SK-N-SH (cell line): ENCODE data around the gene CIDEA. TPM values are rescaled to one million over a fixed set of nuclear protein-coding genes. Genes with fewer than 3 reads are reported as not detected.
A peak's percentile ranks its signal among the peaks of the same experiment; 100 is the strongest.

Experiments used
- CTCF ChIA-PET: fragments of 300-600, 350-600 bp; formaldehyde crosslinking; extraction: SDS; loops from one replicate; lab custom pipeline; 2021; lab: Yijun Ruan, JAX
- POLR2A ChIA-PET: fragments of 350-600 bp; sonication (Branson Sonifier 250); formaldehyde crosslinking; extraction: SDS; loops from one replicate; lab custom pipeline; 2020; ENCODE audit warnings: antibody characterized with exemption, inconsistent platforms; lab: Yijun Ruan, JAX
- DNase-seq: peaks from one replicate; pipeline ENCODE4 v3.0.0; 2012
- H2AFZ ChIP-seq: fragments of 200-600 bp; sonication (generic); 2 replicates; pipeline ENCODE4 v1.8.1; 2016; ENCODE audit warnings: antibody characterized with exemption, mild to moderate bottlenecking, low read depth
- H3F3A ChIP-seq: fragments of 200-600 bp; sonication (generic); replicated peaks from 2 replicates; pipeline ENCODE3; 2016; ENCODE audit warnings: antibody characterized with exemption, mild to moderate bottlenecking; ENCODE audit not compliant: insufficient read depth
- H3K27ac ChIP-seq, 2 experiments: fragments of 200-500 bp in 1 of 2; fragments of 200-600 bp in 1 of 2; sonication (Bioruptor generic) in 1 of 2; sonication (generic), shearing (Covaris generic) in 1 of 2; 2 replicates each; pipeline versions ENCODE4 v1.5.1 to v1.6.1; 2014 to 2016; ENCODE audit warnings: low read depth in 2 of 2, inconsistent platforms in 1 of 2, low read length in 1 of 2, mild to moderate bottlenecking in 1 of 2, mixed read lengths in 1 of 2
- H3K27me3 ChIP-seq: fragments of 200-600 bp; sonication (generic), shearing (Covaris generic); 2 replicates; pipeline ENCODE4 v1.6.1; 2016; ENCODE audit warnings: mixed run types; ENCODE audit not compliant: insufficient read depth
- H3K36me3 ChIP-seq, 2 experiments: fragments of 200-500 bp in 1 of 2; fragments of 200-600 bp in 1 of 2; sonication (Bioruptor generic) in 1 of 2; sonication (generic) in 1 of 2; replicated peaks in 1 of 2; 2 replicates each; pipeline versions ENCODE3 to v1.5.1; 2014 to 2016; ENCODE audit warnings: low read length in 1 of 2, mild to moderate bottlenecking in 1 of 2; ENCODE audit not compliant: insufficient read depth in 2 of 2, control insufficient read depth in 1 of 2
- H3K4me1 ChIP-seq, 2 experiments: fragments of 200-500 bp in 1 of 2; fragments of 200-600 bp in 1 of 2; sonication (Bioruptor generic) in 1 of 2; sonication (generic), shearing (Covaris generic) in 1 of 2; 2 replicates each; pipeline versions ENCODE4 v1.5.1 to v1.6.1; 2014 to 2016; ENCODE audit warnings: low read depth in 1 of 2, low read length in 1 of 2, mixed run types in 1 of 2; ENCODE audit not compliant: insufficient read depth in 2 of 2, control insufficient read depth in 1 of 2
- H3K4me2 ChIP-seq: fragments of 200-600 bp; sonication (generic), shearing (Covaris generic); 2 replicates; pipeline ENCODE4 v1.6.1; 2017; ENCODE audit warnings: mixed run types
- H3K4me3 ChIP-seq, 2 experiments: fragments of 200-500 bp in 1 of 2; fragments of 200-600 bp in 1 of 2; sonication (Bioruptor generic) in 1 of 2; sonication (generic), shearing (Covaris generic) in 1 of 2; 2 replicates each; pipeline versions ENCODE4 v1.5.1 to v1.8.1; 2014 to 2016; ENCODE audit warnings: low read depth in 2 of 2, inconsistent platforms in 1 of 2, low read length in 1 of 2, mild to moderate bottlenecking in 1 of 2, mixed read lengths in 1 of 2, moderate library complexity in 1 of 2
- H3K79me2 ChIP-seq: fragments of 200-600 bp; sonication (generic); 2 replicates; pipeline ENCODE4 v1.8.1; 2017; ENCODE audit warnings: mild to moderate bottlenecking; ENCODE audit not compliant: insufficient read depth
- H3K9ac ChIP-seq: fragments of 200-600 bp; sonication (generic); 2 replicates; pipeline ENCODE4 v1.6.1; 2017; ENCODE audit warnings: mixed run types
- H3K9me2 ChIP-seq: fragments of 200-600 bp; sonication (generic); 2 replicates; pipeline ENCODE4 v1.6.1; 2017; ENCODE audit warnings: mixed run types
- H3K9me3 ChIP-seq: fragments of 200-600 bp; sonication (generic); 2 replicates; pipeline ENCODE4 v1.6.1; 2017; ENCODE audit warnings: mixed run types, mild to moderate bottlenecking, moderate library complexity
- H4K20me1 ChIP-seq: fragments of 200-600 bp; sonication (generic); 2 replicates; pipeline ENCODE4 v1.6.1; 2017; ENCODE audit warnings: mild to moderate bottlenecking, mixed run types; ENCODE audit not compliant: insufficient read depth
- ELF1 ChIP-seq: IDR thresholded peaks from 2 replicates; pipeline ENCODE4 v1.4.0; 2012
- EP300 ChIP-seq, 2 experiments: IDR thresholded peaks; 2 replicates each; pipeline versions ENCODE4 v1.4.0 to v1.6.1; 2012; ENCODE audit warnings: borderline replicate concordance in 1 of 2, low read depth in 1 of 2, low read length in 1 of 2
- FOXM1 ChIP-seq: IDR thresholded peaks from 2 replicates; pipeline ENCODE4 v1.4.0; 2012; ENCODE audit warnings: low read depth, mild to moderate bottlenecking
- GABPA ChIP-seq: IDR thresholded peaks from 2 replicates; pipeline ENCODE4 v1.4.0; 2012; ENCODE audit warnings: low read depth, mild to moderate bottlenecking
- JUND ChIP-seq: IDR thresholded peaks from 2 replicates; pipeline ENCODE4 v1.4.0; 2012
- MEF2A ChIP-seq: IDR thresholded peaks from 2 replicates; pipeline ENCODE4 v1.4.0; 2012; ENCODE audit warnings: low read depth, borderline replicate concordance
- MXI1 ChIP-seq: IDR thresholded peaks from 2 replicates; pipeline ENCODE4 v1.6.1; 2012; ENCODE audit warnings: mild to moderate bottlenecking, low read depth, low read length, improper control_type of control experiment
- NFIC ChIP-seq: IDR thresholded peaks from 2 replicates; pipeline ENCODE4 v1.4.0; 2012; ENCODE audit warnings: borderline replicate concordance
- PBX3 ChIP-seq: IDR thresholded peaks from 2 replicates; pipeline ENCODE4; 2012
- POLR2AphosphoS5 ChIP-seq: IDR thresholded peaks from 2 replicates; pipeline ENCODE4 v1.6.1; 2012; ENCODE audit warnings: low read depth, low read length
- RCOR1 ChIP-seq: fragments of 150-350 bp; IDR thresholded peaks from 2 replicates; pipeline ENCODE4 v1.6.1; 2017; ENCODE audit warnings: antibody characterized with exemption, low read length
- RFX5 ChIP-seq: IDR thresholded peaks from 2 replicates; pipeline ENCODE4 v1.6.1; 2012; ENCODE audit warnings: mild to moderate bottlenecking, improper control_type of control experiment, low read length
- TCF12 ChIP-seq: IDR thresholded peaks from 2 replicates; pipeline ENCODE4 v1.4.0; 2012
- TEAD4 ChIP-seq: IDR thresholded peaks from 2 replicates; pipeline ENCODE4 v1.4.0; 2012; ENCODE audit warnings: mild to moderate bottlenecking, borderline replicate concordance; ENCODE audit not compliant: insufficient read depth
- USF2 ChIP-seq: fragments of 150-350 bp; IDR thresholded peaks from 2 replicates; pipeline ENCODE4 v1.6.1; 2017; ENCODE audit warnings: antibody characterized with exemption, low read length, low read depth, borderline replicate concordance
- YY1 ChIP-seq: IDR thresholded peaks from 2 replicates; pipeline ENCODE4 v1.4.0; 2012; ENCODE audit warnings: low read depth, mild to moderate bottlenecking
- WGBS: methylation state at CpG from one replicate; pipeline ENCODE4 v1.1.6; 2017; ENCODE audit warnings: low lambda C conversion rate; 5-methylcytosine and 5-hydroxymethylcytosine counted together
- polyA plus RNA-seq, 3 experiments: library from polyadenylated mRNA; depleted of rRNA; stranded (reverse); fragments of >200 nt; gene quantifications; 2 replicates each; pipeline ENCODE4 v1.2.3, GENCODE V29; 2012

The CIDEA gene
- polyA plus RNA-seq, 1 of the 3 experiments (the other 2 are of a cell fraction) = not detected

- Histone ChIP-seq H3K9ac (0 out of 2 replicates have a peak overlapping the region, but pooled peaks have one; percentile 31), H3K4me2 (peak overlapping the region; percentile 7; the same call in 1 of the 2 replicates)
- TF ChIP-seq PBX3 = peak; percentile 62
- TF ChIP-seq FOXM1 = no peak
- TF ChIP-seq, all 33 proteins: peak for 1
- no peaks in the 10 kb centered on the region; a peak in 1 of 4 replicates for H3K4me1 ChIP-seq
- H3K79me2 ChIP-seq = no peaks in the 10 kb centered on the region
- no peaks in the 10 kb centered on the region for H4K20me1 ChIP-seq
- no peak overlapping the region for H3K4me3 ChIP-seq
- H2AFZ ChIP-seq = no peak overlapping the region
- H3K27me3 ChIP-seq = no peaks in the 10 kb centered on the region; the same call in 1 of the 2 replicates
- WGBS = 17% methylated on average over 1 of the region's 1 CpG
- ChIA-PET CTCF (interaction anchor here (1.1 kb wide), 1 partner anchor 32 kb away, joined by 4 read pairs; no protein-coding TSS in a partner anchor), POLR2A (interaction anchor here (0.5 kb wide), 1 partner anchor 79 kb away, joined by 5 read pairs; no protein-coding TSS in a partner anchor)
- no peak for DNase-seq
- peaks cover 4% of the 10 kb centered on the region for H3F3A ChIP-seq
- no peaks in the 10 kb centered on the region for H3K9me2 ChIP-seq
- no peaks in the 10 kb centered on the region for H3K36me3 ChIP-seq
- H3K9me3 ChIP-seq = no peaks in the 10 kb centered on the region
- H3K27ac ChIP-seq = peak overlapping the region in 1 of 2 experiments; percentile 46; a peak in 2 of 4 replicates
These were observed 42.3 kb downstream of the CIDEA start for GRCh38 chr18:12296457-12296856.

- H3K4me1 ChIP-seq = no peaks in the 10 kb centered on the region; a peak in 1 of 4 replicates
- no peak overlapping the region for H2AFZ ChIP-seq
- H3K9me3 ChIP-seq = no peaks in the 10 kb centered on the region
- no peaks in the 10 kb centered on the region for H3K9me2 ChIP-seq
- H3F3A ChIP-seq = peaks cover 4% of the 10 kb centered on the region
- H3K9ac ChIP-seq = no peak overlapping the region
- CTCF ChIA-PET = interaction anchor here (1.6 to 2.0 kb wide), 2 partner anchors 17 to 28 kb away, joined by 4 read pairs; no protein-coding TSS in a partner anchor
- no peaks in the 10 kb centered on the region for H3K79me2 ChIP-seq
- POLR2A ChIA-PET = no interaction called here
- H3K4me2 ChIP-seq = no peak overlapping the region
- no peaks in the 10 kb centered on the region for H3K36me3 ChIP-seq
- H3K27ac ChIP-seq = no peak overlapping the region
- no peak for TF ChIP-seq MEF2A
- TF ChIP-seq ELF1 = no peak
- no peak for TF ChIP-seq RCOR1
- no peak for TF ChIP-seq YY1
- TF ChIP-seq TCF12 = no peak
- TF ChIP-seq TEAD4 = no peak
- no peak for TF ChIP-seq EP300 (IDR thresholded peaks at IDR 0.05; ENCODE audit: borderline replicate concordance in 1 of 2, low read depth in 1 of 2, low read length in 1 of 2)
- TF ChIP-seq MXI1 = no peak
- TF ChIP-seq POLR2AphosphoS5 = no peak
- TF ChIP-seq RFX5 = no peak
- no peak for TF ChIP-seq USF2
- TF ChIP-seq NFIC = no peak
- no peak for TF ChIP-seq JUND
- TF ChIP-seq GABPA = no peak
- no peak for TF ChIP-seq PBX3
- 41% methylated on average over 2 of the region's 2 CpGs for WGBS
- no peaks in the 10 kb centered on the region for H4K20me1 ChIP-seq
- H3K4me3 ChIP-seq = no peak overlapping the region
- DNase-seq = no peak
- no peaks in the 10 kb centered on the region for H3K27me3 ChIP-seq
These were observed 45.7 kb downstream of the CIDEA start for GRCh38 chr18:12299862-12300261.
